ENCODE measurements around the gene AHSG. TPM values are rescaled to one million over a fixed set of nuclear protein-coding genes. Genes with fewer than 3 reads are reported as not detected.
A peak's percentile ranks its signal among the peaks of the same experiment; 100 is the strongest.

Gene AHSG
- total RNA-seq, 1 donor from 2014 or later = not detected

DNA sequence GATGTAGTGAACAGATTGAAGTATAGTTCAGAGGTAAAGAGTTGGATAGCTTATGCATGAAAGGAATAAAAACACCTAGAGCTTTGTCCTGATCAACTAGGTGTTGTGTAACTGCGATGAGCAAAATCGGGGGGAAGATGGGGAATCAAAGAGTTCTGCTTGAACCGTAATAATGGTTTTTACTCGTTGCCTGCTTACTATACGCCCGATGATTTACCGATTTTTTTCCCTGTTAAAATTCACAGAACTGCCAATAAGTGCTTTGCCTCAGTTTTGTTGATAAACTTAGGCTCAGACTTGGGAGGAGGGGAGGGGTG is 43.1 kb upstream of the AHSG start:
- Mint-ChIP-seq H3K4me1 (peaks cover 56% of the 10 kb centered on the region), H3K27ac (peak overlapping the region; percentile 97), H3K9me3 (no peaks in the 10 kb centered on the region), H3K27me3 (no peaks in the 10 kb centered on the region), H3K4me3 (peak overlapping the region; percentile 94), H3K36me3 (ENCODE audit: low read depth) (peaks cover 42% of the 10 kb centered on the region)
- intact Hi-C loops (cut with micrococcal nuclease) = loop anchor here (1.0 to 5.0 kb wide), 7 partner anchors 35 to 569 kb away; partner anchors contain the start of genes EIF4A2 and RPL39L
- CTCF ChIA-PET = interaction anchor here (0.9 to 1.6 kb wide), 7 partner anchors 29 to 632 kb away, joined by 3 to 6 read pairs (median 4); partner anchors contain the start of gene TRA2B
- DNase-seq = no peak
- ATAC-seq (ENCODE audit: low read depth) = no peak
- TF ChIP-seq, protein P1, sequence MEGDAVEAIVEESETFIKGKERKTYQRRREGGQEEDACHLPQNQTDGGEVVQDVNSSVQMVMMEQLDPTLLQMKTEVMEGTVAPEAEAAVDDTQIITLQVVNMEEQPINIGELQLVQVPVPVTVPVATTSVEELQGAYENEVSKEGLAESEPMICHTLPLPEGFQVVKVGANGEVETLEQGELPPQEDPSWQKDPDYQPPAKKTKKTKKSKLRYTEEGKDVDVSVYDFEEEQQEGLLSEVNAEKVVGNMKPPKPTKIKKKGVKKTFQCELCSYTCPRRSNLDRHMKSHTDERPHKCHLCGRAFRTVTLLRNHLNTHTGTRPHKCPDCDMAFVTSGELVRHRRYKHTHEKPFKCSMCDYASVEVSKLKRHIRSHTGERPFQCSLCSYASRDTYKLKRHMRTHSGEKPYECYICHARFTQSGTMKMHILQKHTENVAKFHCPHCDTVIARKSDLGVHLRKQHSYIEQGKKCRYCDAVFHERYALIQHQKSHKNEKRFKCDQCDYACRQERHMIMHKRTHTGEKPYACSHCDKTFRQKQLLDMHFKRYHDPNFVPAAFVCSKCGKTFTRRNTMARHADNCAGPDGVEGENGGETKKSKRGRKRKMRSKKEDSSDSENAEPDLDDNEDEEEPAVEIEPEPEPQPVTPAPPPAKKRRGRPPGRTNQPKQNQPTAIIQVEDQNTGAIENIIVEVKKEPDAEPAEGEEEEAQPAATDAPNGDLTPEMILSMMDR (IDR thresholded peaks at IDR 0.05) = no peak
- POLR2A ChIA-PET = interaction anchor here (0.6 to 6.1 kb wide), 17 partner anchors 9 to 984 kb away, joined by 3 to 66 read pairs (median 6); partner anchors contain the start of genes DGKG, EIF4A2, SENP2 and TRA2B

DNA sequence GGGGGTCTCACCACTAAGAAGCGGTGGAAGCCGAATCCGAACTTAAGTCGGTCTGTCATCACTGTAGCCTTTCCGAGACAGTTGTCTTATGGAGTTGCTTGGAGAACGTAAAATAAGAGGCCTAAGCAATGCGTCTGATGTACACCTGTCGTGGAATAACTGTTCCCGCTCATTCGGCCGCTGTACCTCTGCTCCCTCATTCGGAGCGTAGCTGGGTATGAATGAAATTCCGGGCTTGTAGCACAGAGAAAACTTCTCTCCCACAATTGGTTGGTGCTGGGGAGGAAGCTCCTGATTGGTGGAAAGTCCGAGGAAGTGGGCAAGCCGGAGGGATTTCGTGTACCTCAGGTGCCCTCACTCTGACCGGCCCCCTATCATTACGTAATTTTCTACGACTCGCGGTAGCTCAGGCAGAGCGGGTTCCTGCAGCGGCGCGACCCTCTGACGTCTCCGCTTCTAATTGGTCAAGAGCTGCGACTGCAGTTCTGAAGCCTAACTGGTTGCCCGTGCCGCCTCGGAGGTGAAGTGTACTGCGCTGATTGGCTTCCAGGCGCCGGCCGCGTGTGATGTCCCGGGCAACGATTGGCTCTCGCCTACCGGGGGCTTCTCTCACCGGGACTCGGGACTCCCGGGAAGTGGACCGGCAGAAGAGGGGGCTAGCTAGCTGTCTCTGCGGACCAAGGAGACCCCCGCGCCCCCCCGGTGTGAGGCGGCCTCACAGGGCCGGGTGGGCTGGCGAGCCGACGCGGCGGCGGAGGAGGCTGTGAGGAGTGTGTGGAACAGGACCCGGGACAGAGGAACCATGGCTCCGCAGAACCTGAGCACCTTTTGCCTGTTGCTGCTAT is 42.5 kb upstream of the AHSG start, which contains the start of gene DNAJB11:
Gene DNAJB11, plus strand, starts transcription at position 625 of the 845 bp plus-strand sequence. Its CDS starts 178 bp downstream, at position 803.
- CTCF ChIA-PET = interaction anchor here (0.9 to 1.6 kb wide), 7 partner anchors 30 to 632 kb away, joined by 3 to 6 read pairs (median 4); partner anchors contain the start of gene TRA2B
- no peaks in the 10 kb centered on the region for H3K27me3 Mint-ChIP-seq
- POLR2A ChIA-PET = interaction anchor here (0.6 to 6.1 kb wide), 21 partner anchors 9 to 1888 kb away, joined by 3 to 66 read pairs (median 5); partner anchors contain the start of genes DGKG, EIF4A2, SENP2 and TRA2B
- H3K36me3 Mint-ChIP-seq (ENCODE audit: low read depth) = peaks cover 47% of the 10 kb centered on the region
- intact Hi-C loops (cut with micrococcal nuclease) = loop anchor here (1.0 to 2.0 kb wide), 6 partner anchors 36 to 568 kb away; partner anchors contain the start of genes EIF4A2 and RPL39L
- no peaks in the 10 kb centered on the region for H3K9me3 Mint-ChIP-seq
- H3K4me1 Mint-ChIP-seq = peaks cover 56% of the 10 kb centered on the region
- H3K4me3 Mint-ChIP-seq = peak within 1 kb of the TSS; percentile 94
- H3K27ac Mint-ChIP-seq = peak within 1 kb of the TSS; percentile 97
- DNase-seq = peak; percentile 91
- ATAC-seq (ENCODE audit: low read depth) = peak; percentile 82
- TF ChIP-seq, protein P1 (IDR thresholded peaks at IDR 0.05) = no peak

DNA sequence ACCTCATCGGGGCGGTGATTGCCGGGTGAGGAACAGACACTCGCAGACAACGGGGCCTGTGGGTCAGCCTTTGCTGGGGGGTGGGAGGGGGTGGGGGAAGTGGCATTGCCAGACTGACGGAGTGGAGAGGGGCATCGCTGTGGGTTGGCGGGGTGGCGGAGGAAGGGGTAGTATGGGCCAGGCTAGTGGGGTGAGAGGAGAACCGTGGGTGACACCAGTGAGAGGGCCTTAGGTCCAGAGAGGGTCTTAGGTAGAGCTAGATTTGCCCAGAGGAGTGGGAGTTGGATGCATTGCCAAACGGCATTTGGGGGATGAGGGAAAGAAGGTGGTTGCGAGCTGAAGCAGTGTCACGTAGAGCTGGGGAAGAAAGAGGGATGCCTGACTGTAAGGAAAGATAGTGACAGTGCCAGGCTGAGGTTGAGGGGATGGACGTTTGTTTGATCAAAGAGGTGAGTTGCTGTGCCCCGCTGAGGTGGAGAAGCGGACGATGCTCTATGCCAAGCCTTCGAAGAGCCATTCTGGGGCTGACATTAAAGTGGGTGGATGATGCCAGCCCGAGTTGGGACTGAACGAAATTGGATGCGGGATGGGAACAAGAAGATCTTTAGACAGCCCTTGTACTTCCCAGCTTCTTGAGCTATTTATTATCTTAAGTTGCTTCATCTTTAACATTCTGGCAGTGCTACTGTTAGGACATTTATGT is 41.8 kb upstream of the AHSG start:
- Mint-ChIP-seq H3K4me3 (peak overlapping the region; percentile 94), H3K27me3 (no peaks in the 10 kb centered on the region), H3K36me3 (ENCODE audit: low read depth) (peaks cover 54% of the 10 kb centered on the region), H3K4me1 (peaks cover 53% of the 10 kb centered on the region), H3K9me3 (no peaks in the 10 kb centered on the region), H3K27ac (peak overlapping the region; percentile 97)
- DNase-seq = no peak
- ChIA-PET POLR2A (interaction anchor here (0.6 to 6.1 kb wide), 13 partner anchors 10 to 985 kb away, joined by 3 to 66 read pairs (median 8); partner anchors contain the start of genes DGKG, EIF4A2, SENP2 and TRA2B), CTCF (interaction anchor here (0.9 to 1.6 kb wide), 4 partner anchors 30 to 633 kb away, joined by 3 to 6 read pairs (median 3); partner anchors contain the start of gene TRA2B)
- intact Hi-C loops (cut with micrococcal nuclease) = loop anchor here (1.0 to 2.0 kb wide), 6 partner anchors 37 to 568 kb away; partner anchors contain the start of genes EIF4A2 and RPL39L
- TF ChIP-seq, protein P1 (IDR thresholded peaks at IDR 0.05) = no peak
- no peak for ATAC-seq (ENCODE audit: low read depth)

DNA sequence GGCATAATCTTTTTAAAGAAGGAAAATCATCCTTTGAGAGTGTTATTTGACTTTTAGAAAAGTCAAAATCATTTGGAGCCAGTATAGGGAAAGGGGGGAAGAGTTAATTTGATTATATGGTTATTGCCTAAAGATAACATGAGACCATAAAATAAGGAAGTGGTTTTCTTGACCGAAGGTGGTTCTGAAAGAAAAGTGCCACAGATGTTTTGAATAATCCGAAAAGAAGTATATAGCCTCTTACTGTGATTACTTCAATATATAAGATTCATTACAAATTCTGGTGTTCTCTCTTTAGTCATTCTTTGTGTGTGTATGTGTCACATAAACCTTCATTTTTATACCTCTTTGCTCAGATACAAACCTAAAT is 41.2 kb upstream of the AHSG start:
- peak overlapping the region; percentile 97 for H3K27ac Mint-ChIP-seq
- peaks cover 48% of the 10 kb centered on the region for H3K4me1 Mint-ChIP-seq
- H3K27me3 Mint-ChIP-seq = no peaks in the 10 kb centered on the region
- ChIA-PET CTCF (interaction anchor here (0.9 kb wide), 1 partner anchor 31 kb away, joined by 3 read pairs; no protein-coding TSS in a partner anchor), POLR2A (interaction anchor here (1.4 to 6.1 kb wide), 5 partner anchors 38 to 986 kb away, joined by 4 to 66 read pairs (median 16); partner anchors contain the start of genes EIF4A2, SENP2 and TRA2B)
- ATAC-seq (ENCODE audit: low read depth) = no peak
- TF ChIP-seq, protein P1 (IDR thresholded peaks at IDR 0.05) = no peak
- peak overlapping the region; percentile 94 for H3K4me3 Mint-ChIP-seq
- intact Hi-C loops (cut with micrococcal nuclease) = loop anchor here (2.0 kb wide), 2 partner anchors 45 to 567 kb away; partner anchors contain the start of gene RPL39L
- no peak for DNase-seq
- H3K36me3 Mint-ChIP-seq (ENCODE audit: low read depth) = peaks cover 59% of the 10 kb centered on the region
- no peaks in the 10 kb centered on the region for H3K9me3 Mint-ChIP-seq
